ENCODE measurements around the gene CAMK1D.

CAMK1D gene

GRCh38 chr10:12633776-12634620 lies 284.7 kb downstream of the CAMK1D start:
- no peak for DNase-seq

GRCh38 chr10:12634621-12634931 lies 285.2 kb downstream of the CAMK1D start:
- no peak for DNase-seq

GRCh38 chr10:12635127-12635541 lies 285.8 kb downstream of the CAMK1D start:
- DNase-seq, result no peak

GRCh38 chr10:12636571-12636970 lies 287.2 kb downstream of the CAMK1D start:
- no peak for DNase-seq

GRCh38 chr10:12637649-12638048 lies 288.3 kb downstream of the CAMK1D start:
- no peak for DNase-seq

GRCh38 chr10:12638103-12638502 lies 288.8 kb downstream of the CAMK1D start:
- DNase-seq, result peak; percentile 77

GRCh38 chr10:12638781-12639180 lies 289.4 kb downstream of the CAMK1D start:
- DNase-seq, result no peak

- DNase-seq, result no peak
These were observed 290.9 kb downstream of the CAMK1D start for GRCh38 chr10:12639996-12640944.

- DNase-seq, result no peak
These were observed 292.7 kb downstream of the CAMK1D start for GRCh38 chr10:12642036-12642435.

DNA sequence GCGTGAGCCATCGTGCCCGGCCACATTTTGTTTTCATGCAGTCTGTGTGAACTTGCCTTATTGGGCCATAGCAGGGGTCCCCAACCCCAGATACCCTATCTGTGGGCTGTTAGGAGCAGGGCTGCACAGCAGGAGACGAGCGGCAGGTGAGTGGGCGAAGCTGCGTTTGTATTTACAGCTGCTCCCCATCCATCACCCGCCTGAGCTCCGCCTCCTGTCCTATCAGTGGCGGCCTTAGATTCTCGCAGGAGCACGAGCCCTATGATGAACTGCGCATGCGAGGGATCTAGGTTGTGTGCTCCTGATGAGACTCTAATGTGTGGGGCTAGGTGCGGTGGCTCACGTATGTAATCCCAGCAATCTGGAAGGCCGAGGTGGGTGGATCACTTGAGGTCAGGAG lies 293.9 kb downstream of the CAMK1D start:
- DNase-seq, result peak; percentile 59

- no peak for DNase-seq
These were observed 295.2 kb downstream of the CAMK1D start for GRCh38 chr10:12644380-12645144.

DNA sequence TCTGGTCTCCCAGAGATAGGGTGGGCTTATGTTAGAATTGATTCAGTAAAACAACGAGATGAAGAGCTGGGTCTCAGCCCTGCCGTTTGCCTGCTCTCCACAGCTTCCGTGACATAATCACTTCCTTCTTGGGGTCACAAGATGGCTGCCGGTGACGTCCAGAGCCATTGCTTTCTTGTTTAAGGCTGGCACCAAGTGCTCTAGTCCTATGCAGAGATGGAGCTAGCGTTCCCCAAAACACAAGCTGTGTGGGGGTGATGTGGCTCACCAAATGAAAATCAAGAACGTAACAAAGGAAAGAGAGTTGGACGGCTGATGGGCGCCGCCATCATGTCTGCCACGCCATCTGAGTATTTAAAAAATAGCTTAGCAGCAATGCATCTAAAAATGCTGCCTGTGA lies 296.1 kb downstream of the CAMK1D start:
- no peak for DNase-seq

DNA sequence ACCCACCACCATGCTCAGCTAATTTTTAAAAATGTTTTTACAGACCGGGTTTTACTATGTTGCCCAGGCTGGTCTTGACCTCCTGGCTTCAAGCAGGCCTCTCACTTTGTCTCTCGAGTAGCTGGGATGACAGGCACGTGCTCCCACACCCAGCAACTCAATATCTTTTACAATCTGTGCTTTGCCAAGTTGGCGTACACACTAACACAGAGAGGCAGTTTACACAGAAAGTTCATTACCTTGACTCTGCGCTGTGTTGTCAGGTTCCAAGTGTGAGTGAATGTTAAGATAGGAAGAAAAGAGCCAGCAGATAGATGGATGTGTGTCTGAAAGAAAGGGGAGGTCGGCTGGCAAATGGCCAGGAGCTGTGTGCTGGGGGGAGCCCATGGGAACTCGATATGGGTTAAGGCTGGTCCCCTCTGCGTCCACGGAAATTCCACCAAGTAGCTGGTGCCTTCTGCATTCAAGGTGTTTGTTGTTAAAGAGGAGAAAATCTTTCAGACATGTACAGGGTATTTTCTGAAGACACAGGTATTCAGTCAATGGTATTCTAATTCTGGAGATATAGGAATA lies 299.8 kb downstream of the CAMK1D start:
- DNase-seq, result no peak

DNA sequence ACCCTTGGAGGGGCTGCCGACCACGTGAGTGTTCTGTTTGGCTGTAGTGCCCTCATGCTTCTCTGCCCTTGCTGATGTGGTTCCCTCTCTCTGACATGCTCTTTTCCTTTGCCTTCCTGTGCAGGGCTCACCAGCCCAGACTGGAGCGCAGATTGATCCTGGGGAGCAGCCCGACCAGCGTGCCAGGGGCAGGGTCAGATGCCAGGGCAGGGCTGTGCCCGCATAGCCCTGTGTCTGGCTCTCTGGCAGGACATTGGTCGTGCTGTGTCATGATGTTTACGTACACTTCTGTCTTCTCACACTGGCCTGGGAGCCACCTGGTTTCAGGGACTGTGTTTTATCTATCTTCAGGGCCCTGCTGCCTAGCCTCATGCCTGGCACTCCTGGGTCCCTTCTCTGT lies 300.8 kb downstream of the CAMK1D start:
- no peak for DNase-seq

DNA sequence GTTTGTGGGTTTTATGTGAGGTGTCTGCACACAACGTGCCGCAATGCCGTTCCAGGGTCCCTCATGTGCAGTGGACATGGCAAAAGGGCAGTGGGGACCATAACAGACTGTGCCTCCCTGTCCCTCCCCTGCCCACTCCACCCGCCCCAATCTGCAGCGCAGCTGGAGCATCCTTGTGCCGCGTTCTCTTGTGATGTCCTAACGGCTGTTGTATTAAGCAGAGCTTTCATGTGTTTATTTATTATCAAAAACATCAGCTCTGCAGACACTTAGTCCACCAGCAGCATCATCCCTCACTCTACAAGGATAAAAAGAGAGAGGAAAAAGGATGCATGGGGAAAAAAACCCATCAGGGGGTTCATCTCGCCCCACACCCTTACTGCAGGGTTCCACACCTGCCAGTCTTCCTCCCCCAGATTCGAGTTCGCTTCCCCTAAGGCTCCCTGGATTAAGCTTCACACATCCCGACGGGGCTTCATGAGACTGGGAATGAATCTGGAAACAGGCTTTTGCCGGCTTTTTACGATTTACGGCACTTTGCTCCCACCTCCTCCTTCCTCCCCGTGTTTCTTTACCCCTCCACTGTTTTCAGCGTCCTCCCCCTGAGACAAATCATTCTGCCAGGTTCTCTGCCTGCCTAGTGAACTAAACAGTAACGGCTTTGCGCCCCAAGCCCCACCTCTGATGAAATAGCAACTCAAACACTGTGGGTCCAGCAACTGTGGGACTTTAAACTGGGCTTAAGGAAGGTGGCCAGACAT lies 301.4 kb downstream of the CAMK1D start:
- DNase-seq, result no peak

DNA sequence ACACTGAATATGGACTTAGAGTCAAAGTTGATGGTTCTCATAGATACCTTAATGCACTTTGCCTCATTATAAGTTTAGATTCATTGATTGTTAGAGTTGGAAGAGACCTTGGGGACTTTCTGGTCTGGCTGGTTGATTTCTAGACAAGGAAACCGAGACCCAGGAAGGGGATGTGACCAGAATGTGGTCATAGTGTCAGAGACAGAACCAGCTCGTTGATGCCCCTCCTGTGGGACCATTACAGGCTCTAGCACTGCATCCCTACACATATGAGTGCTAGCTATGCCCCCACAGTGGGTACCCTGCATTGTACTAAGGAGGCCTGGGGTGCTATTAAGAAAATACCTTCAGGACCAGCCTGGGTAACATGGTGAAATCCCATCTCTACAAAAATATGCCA lies 306.6 kb downstream of the CAMK1D start:
- no peak for DNase-seq

GRCh38 chr10:12656518-12657142 lies 307.3 kb downstream of the CAMK1D start:
- peak; percentile 42 for DNase-seq

GRCh38 chr10:12657489-12657888 lies 308.1 kb downstream of the CAMK1D start:
- DNase-seq, result no peak

GRCh38 chr10:12658526-12658925 lies 309.2 kb downstream of the CAMK1D start:
- no peak for DNase-seq

DNA sequence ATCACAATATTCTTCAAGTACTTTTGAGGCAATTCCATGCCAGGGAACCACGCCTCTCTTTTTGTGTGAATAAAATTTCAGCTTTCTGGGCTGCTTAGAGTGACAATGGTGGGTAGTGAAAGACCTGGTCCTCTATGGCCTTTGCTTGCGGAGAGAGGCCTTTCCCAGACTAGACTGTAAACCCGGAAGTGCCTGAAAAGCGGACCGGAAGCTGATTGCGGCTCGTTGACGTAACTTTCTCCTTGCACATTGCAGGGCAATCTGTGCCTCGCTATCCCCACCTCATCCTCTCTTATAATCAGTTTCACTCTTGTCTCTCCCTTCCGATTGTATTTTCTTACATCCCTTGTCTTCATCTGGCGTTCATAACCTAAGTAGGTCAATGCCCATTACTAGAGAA lies 310.4 kb downstream of the CAMK1D start:
- no peak for DNase-seq

DNA sequence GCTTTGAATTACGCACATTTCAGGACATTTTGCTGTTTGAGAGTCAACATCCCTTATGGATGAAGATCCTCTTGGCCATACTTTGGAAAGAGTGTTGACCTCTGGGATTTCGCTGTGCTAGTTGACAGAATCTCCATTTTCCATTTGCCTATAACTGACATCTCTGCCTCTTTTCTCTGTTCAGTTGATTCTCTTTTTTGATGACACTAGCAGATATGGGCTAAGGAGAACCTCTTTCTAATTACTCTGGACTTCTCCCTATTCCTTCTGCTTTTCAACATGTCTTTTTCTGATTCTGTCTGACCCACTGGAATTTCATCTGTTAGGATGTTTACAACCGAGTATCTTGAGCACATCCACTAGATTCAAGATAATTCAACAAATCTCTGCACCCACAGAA lies 311.5 kb downstream of the CAMK1D start:
- DNase-seq, result no peak

DNA sequence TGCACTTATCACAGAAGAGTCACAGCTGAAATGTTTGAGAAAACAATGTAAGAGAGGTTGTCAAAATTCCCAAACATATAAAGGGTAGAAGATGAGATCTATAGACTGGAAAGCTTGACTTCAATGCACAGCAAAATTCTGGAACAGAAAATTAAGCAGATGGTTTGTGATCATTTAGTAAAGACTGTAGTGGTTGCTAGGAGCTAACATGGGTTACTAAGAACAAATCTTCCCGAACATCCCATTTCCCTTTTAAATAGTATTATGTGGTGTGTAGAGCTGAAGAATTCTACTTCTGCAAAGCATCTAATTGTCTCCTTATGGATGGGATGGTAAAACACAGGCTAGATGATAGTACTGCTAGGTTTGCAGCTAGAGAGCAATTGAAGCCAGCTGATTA lies 312.3 kb downstream of the CAMK1D start:
- DNase-seq, result no peak
